SK-N-SH treated with all-trans-retinoic acid at 6 μM for 48 hours (cell line): ENCODE measurements around the gene DOCK4.

Experiments
- ATAC-seq: fragments of 200-7000 bp; cut with Tn5 transposase; 3 replicates; pipeline ENCODE4 v1.9.1; 2020; ENCODE audit warnings: mild to moderate bottlenecking, moderate library complexity
- ARNTL ChIP-seq: fragments of 450-650 bp; formaldehyde crosslinking; IDR thresholded peaks from 2 replicates; pipeline ENCODE4 v1.5.0; 2020; ENCODE audit warnings: low read depth, mild to moderate bottlenecking, moderate library complexity, borderline replicate concordance
- BACH2 ChIP-seq: fragments of 250-450 bp; sonication (Bioruptor Pico); IDR thresholded peaks from 2 replicates; pipeline ENCODE4 v1.9.0; 2021; ENCODE audit warnings: mild to moderate bottlenecking, borderline replicate concordance
- CREB5 ChIP-seq: fragments of 250-450 bp; sonication (Bioruptor Pico); IDR thresholded peaks from 2 replicates; pipeline ENCODE4 v1.5.1; 2020; ENCODE audit warnings: low read depth, mild to moderate bottlenecking, moderate library complexity
- CSDC2 ChIP-seq: fragments of 250-450 bp; sonication (Bioruptor Pico); IDR thresholded peaks from 2 replicates; pipeline ENCODE4 v1.5.0; 2020; ENCODE audit warnings: mild to moderate bottlenecking, moderate library complexity
- ESRRG ChIP-seq: fragments of 250-450 bp; sonication (Bioruptor Pico); IDR thresholded peaks from 2 replicates; pipeline ENCODE4 v1.6.1; 2021; ENCODE audit warnings: mild to moderate bottlenecking
- GLIS3 ChIP-seq: fragments of 250-450 bp; sonication (Bioruptor Pico); IDR thresholded peaks from 2 replicates; pipeline ENCODE4 v1.5.0; 2020; ENCODE audit warnings: mild to moderate bottlenecking, moderate library complexity
- ISL1 ChIP-seq: fragments of 250-450 bp; sonication (Bioruptor Pico); IDR thresholded peaks from 2 replicates; pipeline ENCODE4 v2.1.2; 2022; ENCODE audit warnings: mild to moderate bottlenecking, moderate library complexity
- OSR1 ChIP-seq: fragments of 250-450 bp; sonication (Bioruptor Pico); IDR thresholded peaks from 2 replicates; pipeline ENCODE4 v1.8.0; 2022; ENCODE audit warnings: moderate library complexity, mild to moderate bottlenecking, inconsistent platforms
- PATZ1 ChIP-seq: fragments of 250-450 bp; sonication (Bioruptor Pico); IDR thresholded peaks from 2 replicates; pipeline ENCODE4 v1.8.0; 2020; ENCODE audit warnings: mild to moderate bottlenecking, moderate library complexity, borderline replicate concordance
- PPARA ChIP-seq: fragments of 250-450 bp; sonication (Bioruptor Pico); IDR thresholded peaks from 2 replicates; pipeline ENCODE4 v1.5.0; 2020; ENCODE audit warnings: mild to moderate bottlenecking, borderline replicate concordance
- RARB ChIP-seq: fragments of 250-450 bp; sonication (Bioruptor Pico); IDR thresholded peaks from 2 replicates; pipeline ENCODE4 v1.8.0; 2021; ENCODE audit warnings: mild to moderate bottlenecking, moderate library complexity
- SNAI2 ChIP-seq: fragments of 250-450 bp; sonication (Bioruptor Pico); IDR thresholded peaks from 2 replicates; pipeline ENCODE4 v1.5.0; 2020; ENCODE audit warnings: mild to moderate bottlenecking, moderate library complexity
- TCF4 ChIP-seq: fragments of 250-450 bp; sonication (Bioruptor Pico); IDR thresholded peaks from 2 replicates; pipeline ENCODE4 v1.8.0; 2021; ENCODE audit warnings: mild to moderate bottlenecking, moderate library complexity, borderline replicate concordance
- TOX ChIP-seq: fragments of 250-450 bp; sonication (Bioruptor Pico); IDR thresholded peaks from 2 replicates; pipeline ENCODE4 v1.8.0; 2021; ENCODE audit warnings: mild to moderate bottlenecking, moderate library complexity, borderline replicate concordance
- TSHZ2 ChIP-seq: fragments of 250-450 bp; sonication (Bioruptor Pico); IDR thresholded peaks from 2 replicates; pipeline ENCODE4 v1.5.0; 2020; ENCODE audit warnings: mild to moderate bottlenecking, moderate library complexity
- ZC3H10 ChIP-seq: fragments of 250-450 bp; sonication (Bioruptor Pico); IDR thresholded peaks from 2 replicates; pipeline ENCODE4 v1.5.1; 2021; ENCODE audit warnings: mild to moderate bottlenecking, moderate library complexity
- ZFP30 ChIP-seq: fragments of 450-650 bp; formaldehyde crosslinking; IDR thresholded peaks from 2 replicates; pipeline ENCODE4 v1.5.0; 2022; ENCODE audit warnings: mild to moderate bottlenecking, moderate library complexity
- ZNF565 ChIP-seq: fragments of 450-650 bp; formaldehyde crosslinking; conservative IDR thresholded peaks from 2 replicates; pipeline ENCODE4 v1.5.0; 2020; ENCODE audit warnings: low read depth, mild to moderate bottlenecking, moderate library complexity
- ZNF70 ChIP-seq: fragments of 450-650 bp; formaldehyde crosslinking; IDR thresholded peaks from 2 replicates; pipeline ENCODE4 v1.5.0; 2020; ENCODE audit warnings: mild to moderate bottlenecking, moderate library complexity
- ZNF8 ChIP-seq: fragments of 450-650 bp; formaldehyde crosslinking; IDR thresholded peaks from 2 replicates; pipeline ENCODE4 v1.5.0; 2020; ENCODE audit warnings: mild to moderate bottlenecking, moderate library complexity

Gene DOCK4

GRCh38 chr7:111887734-111888133 is 318.5 kb downstream of the DOCK4 start:
- ATAC-seq = no peak
- TF ChIP-seq ARNTL (CRISPR knock-in tag) (no peak), PPARA (CRISPR knock-in tag) (no peak), ZNF70 (CRISPR knock-in tag) (no peak), BACH2 (no peak), ZFP30 (CRISPR knock-in tag) (no peak), CREB5 (CRISPR knock-in tag) (no peak), TSHZ2 (no peak), RARB (CRISPR knock-in tag) (no peak), SNAI2 (CRISPR knock-in tag) (no peak), TCF4 (CRISPR knock-in tag) (no peak), TOX (no peak), ISL1 (CRISPR knock-in tag) (no peak), CSDC2 (CRISPR knock-in tag) (no peak), ZNF565 (CRISPR knock-in tag) (no peak), ESRRG (CRISPR knock-in tag) (no peak), OSR1 (CRISPR knock-in tag) (no peak), GLIS3 (no peak)

GRCh38 chr7:111886233-111886632 is 320.0 kb downstream of the DOCK4 start:
- peak; percentile 71 for ATAC-seq
- no peak for TF ChIP-seq PPARA (CRISPR knock-in tag)
- TF ChIP-seq ZNF70 (CRISPR knock-in tag) = no peak
- no peak for TF ChIP-seq SNAI2 (CRISPR knock-in tag)
- no peak for TF ChIP-seq ZNF8
- no peak for TF ChIP-seq ZNF565 (CRISPR knock-in tag)
- no peak for TF ChIP-seq ZC3H10
- TF ChIP-seq RARB (CRISPR knock-in tag) = no peak
- TF ChIP-seq OSR1 (CRISPR knock-in tag) = no peak
- no peak for TF ChIP-seq PATZ1 (CRISPR knock-in tag)
- TF ChIP-seq ISL1 (CRISPR knock-in tag) = no peak
- TF ChIP-seq TSHZ2 = no peak
- TF ChIP-seq TCF4 (CRISPR knock-in tag) = no peak
- TF ChIP-seq CSDC2 (CRISPR knock-in tag) = no peak
- TF ChIP-seq ESRRG (CRISPR knock-in tag) = no peak
- TF ChIP-seq TOX = no peak
- no peak for TF ChIP-seq BACH2
- TF ChIP-seq CREB5 (CRISPR knock-in tag) = no peak
- TF ChIP-seq ZFP30 (CRISPR knock-in tag) = no peak

- no peak for ATAC-seq
- TF ChIP-seq ZNF8 = no peak
These were observed 323.0 kb downstream of the DOCK4 start for GRCh38 chr7:111883241-111883640.
